Cardiac fibroblast (primary cell): ENCODE results near the gene KCTD5.
A peak's percentile ranks its signal among the peaks of the same experiment; 100 is the strongest.

Source experiments
- DNase-seq, 2 donors: peaks; one replicate each; pipeline versions ENCODE4 v3.0.0 to v3.0.0-alpha.2; 2010; ENCODE audit warnings: low read depth in 2 of 2
- H3K4me3 ChIP-seq, 2 donors: replicated peaks in 1 of 2; 1 replicate in 1 of 2; 2 replicates in 1 of 2; pipeline ENCODE4 v1.5.1; 2011; ENCODE audit warnings: low read depth in 2 of 2, low read length in 2 of 2, mild to moderate bottlenecking in 2 of 2, moderate library complexity in 1 of 2
- CTCF ChIP-seq: IDR thresholded peaks from one replicate; pipeline ENCODE4 v1.5.1; 2011; ENCODE audit warnings: low read depth, mild to moderate bottlenecking, low read length, inconsistent platforms

Gene KCTD5

GRCh38 chr16:2745961-2746360 is 63.6 kb downstream of the KCTD5 start:
- no peak overlapping the region for H3K4me3 ChIP-seq
- no peak for DNase-seq
- TF ChIP-seq CTCF: no peak

- no peak for TF ChIP-seq CTCF
- no peak overlapping the region for H3K4me3 ChIP-seq
- no peak for DNase-seq
Observed at GRCh38 chr16:2748757-2749455, 66.6 kb downstream of the KCTD5 start.

- DNase-seq: no peak
- TF ChIP-seq CTCF: no peak
- H3K4me3 ChIP-seq: no peak overlapping the region
Observed at GRCh38 chr16:2749476-2749875, 67.2 kb downstream of the KCTD5 start.

- H3K4me3 ChIP-seq: no peak overlapping the region
- TF ChIP-seq CTCF: no peak
- DNase-seq: no peak
Observed at GRCh38 chr16:2749936-2750335, 67.6 kb downstream of the KCTD5 start.

- no peak for DNase-seq
- no peak for TF ChIP-seq CTCF
- peak overlapping the region; percentile 61 for H3K4me3 ChIP-seq
Observed at GRCh38 chr16:2751577-2752034, 69.3 kb downstream of the KCTD5 start.

- no peak for TF ChIP-seq CTCF
- peak; percentile 97 to 98 for DNase-seq
- H3K4me3 ChIP-seq: peak within 1 kb of the TSS; percentile 61 to 92
Observed at GRCh38 chr16:2752035-2752849, 69.9 kb downstream of the KCTD5 start, which contains the start of gene SRRM2. Gene SRRM2, plus strand, starts transcription at chr16:2752638. Its CDS starts 3,727 bp downstream, at chr16:2756365.
